Cardiac muscle cell (in vitro differentiated cells and primary cell): Measurements from ENCODE around the gene BECN2. TPM values are rescaled to one million over a fixed set of nuclear protein-coding genes. Genes with fewer than 3 reads are reported as not detected.
A peak's percentile ranks its signal among the peaks of the same experiment; 100 is the strongest.

Experiments
- DNase-seq, 2 donors: peaks; one replicate each; pipeline versions ENCODE4 v3.0.0 to v3.0.0-alpha.2; 2010 to 2017; ENCODE audit warnings: low read depth in 1 of 2, low spot score in 1 of 2
- H3K27ac ChIP-seq: fragments of 200-600 bp; sonication (generic); 2 replicates; pipeline ENCODE4 v1.5.1; 2016
- H3K27me3 ChIP-seq: fragments of 200-600 bp; sonication (generic); 2 replicates; pipeline ENCODE4 v1.6.0; 2016; ENCODE audit warnings: control low read depth
- H3K36me3 ChIP-seq: fragments of 200-600 bp; sonication (generic); 2 replicates; pipeline ENCODE4 v1.5.1; 2016; ENCODE audit warnings: control low read depth
- H3K4me1 ChIP-seq: fragments of 200-600 bp; sonication (generic); 2 replicates; pipeline ENCODE4 v1.8.1; 2017; ENCODE audit warnings: low read depth, mild to moderate bottlenecking, mixed run types
- H3K4me3 ChIP-seq: fragments of 200-600 bp; sonication (generic); 2 replicates; pipeline ENCODE4 v1.5.1; 2016; ENCODE audit warnings: mild to moderate bottlenecking
- H3K9me3 ChIP-seq: fragments of 200-600 bp; sonication (generic); 2 replicates; pipeline ENCODE4 v1.5.1; 2017; ENCODE audit warnings: low read depth, mild to moderate bottlenecking, control low read depth
- CTCF ChIP-seq: IDR thresholded peaks from 2 replicates; pipeline ENCODE4 v1.5.1; 2012; ENCODE audit warnings: low read depth, mild to moderate bottlenecking, low read length
- polyA plus RNA-seq: library from polyadenylated mRNA; unstranded; fragments of >200 nt; fragmentation: Nextera tagmentation; extraction: Ambion mirVana; gene quantifications from 2 replicates; pipeline ENCODE4 v1.2.1, GENCODE V29; 2016
- total RNA-seq: library from RNA; depleted of rRNA; stranded (reverse); fragments of >200 nt; gene quantifications from 2 replicates; pipeline ENCODE4 v1.2.3, GENCODE V29; 2016

BECN2 gene
- total and polyA plus RNA-seq, 2 experiments from 2014 or later: not detected

- no peaks in the 10 kb centered on the region for H3K4me1 ChIP-seq
- no peaks in the 10 kb centered on the region for H3K27me3 ChIP-seq
- no peak overlapping the region for H3K27ac ChIP-seq
- DNase-seq: no peak
- H3K9me3 ChIP-seq: no peaks in the 10 kb centered on the region
- H3K4me3 ChIP-seq: no peak overlapping the region
- H3K36me3 ChIP-seq: no peaks in the 10 kb centered on the region
- no peak for TF ChIP-seq CTCF
Observed at GRCh38 chr1:241964550-241965282, 7.1 kb downstream of the BECN2 start.

- no peaks in the 10 kb centered on the region for H3K9me3 ChIP-seq
- H3K27ac ChIP-seq: no peak overlapping the region
- no peaks in the 10 kb centered on the region for H3K27me3 ChIP-seq
- no peaks in the 10 kb centered on the region for H3K36me3 ChIP-seq
- no peak for TF ChIP-seq CTCF
- no peaks in the 10 kb centered on the region for H3K4me1 ChIP-seq
- no peak for DNase-seq
- no peak overlapping the region for H3K4me3 ChIP-seq
Observed at GRCh38 chr1:241968611-241969010, 11.0 kb downstream of the BECN2 start.

- Histone ChIP-seq H3K4me3 (no peak overlapping the region), H3K9me3 (no peaks in the 10 kb centered on the region), H3K27me3 (no peaks in the 10 kb centered on the region), H3K36me3 (no peaks in the 10 kb centered on the region), H3K27ac (no peak overlapping the region), H3K4me1 (no peaks in the 10 kb centered on the region)
- peak; percentile 7 to 12 for DNase-seq
- no peak for TF ChIP-seq CTCF
Observed at GRCh38 chr1:241972703-241973369, 15.3 kb downstream of the BECN2 start.

- TF ChIP-seq CTCF: no peak
- no peaks in the 10 kb centered on the region for H3K9me3 ChIP-seq
- H3K27ac ChIP-seq: no peak overlapping the region
- H3K27me3 ChIP-seq: no peaks in the 10 kb centered on the region
- DNase-seq: no peak
- H3K4me1 ChIP-seq: no peaks in the 10 kb centered on the region
- no peak overlapping the region for H3K4me3 ChIP-seq
- no peaks in the 10 kb centered on the region for H3K36me3 ChIP-seq
Observed at GRCh38 chr1:241976229-241976628, 18.7 kb downstream of the BECN2 start.

GRCh38 chr1:241979071-241979470 is 21.5 kb downstream of the BECN2 start:
- H3K9me3 ChIP-seq: no peaks in the 10 kb centered on the region
- H3K4me3 ChIP-seq: no peak overlapping the region
- H3K27ac ChIP-seq: no peak overlapping the region
- no peak for TF ChIP-seq CTCF
- H3K36me3 ChIP-seq: no peaks in the 10 kb centered on the region
- no peaks in the 10 kb centered on the region for H3K4me1 ChIP-seq
- H3K27me3 ChIP-seq: no peaks in the 10 kb centered on the region
- no peak for DNase-seq
